NOMO-1 (cell line): ENCODE measurements around the gene PINLYP.

Experiments
- DNase-seq, 2 experiments: peaks; one replicate each; lab custom pipeline; 2025; ENCODE audit not compliant: unreplicated experiment in 2 of 2; lab: John Stamatoyannopoulos, UW

The PINLYP gene

DNA sequence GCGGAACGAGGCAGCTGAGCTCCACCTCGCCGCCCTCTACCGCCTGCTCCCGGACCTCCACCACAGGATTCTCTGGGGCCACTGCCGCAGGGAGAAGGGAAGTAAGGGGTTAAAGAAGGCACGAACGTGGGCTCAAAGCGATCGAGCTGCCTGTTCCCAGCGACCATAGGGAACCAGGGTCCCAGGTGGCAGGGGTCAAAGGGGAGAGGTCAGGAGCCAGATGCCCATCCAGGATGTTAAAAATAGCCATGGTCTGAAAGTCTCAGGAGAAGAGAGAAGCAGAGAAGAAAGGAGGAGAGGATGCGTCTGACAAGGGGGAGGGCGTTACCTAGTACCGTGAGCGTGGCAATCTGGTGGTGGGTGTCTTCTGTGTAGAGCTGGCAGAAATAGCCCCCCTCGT lies 51.2 kb downstream of the PINLYP start:
- DNase-seq: no peak

- DNase-seq: no peak
Observed at GRCh38 chr19:43628646-43629326, 53.2 kb downstream of the PINLYP start.

- no peak for DNase-seq
Observed at GRCh38 chr19:43631491-43631890, 55.9 kb downstream of the PINLYP start.
